Activated CD4-positive, CD25-positive, alpha-beta regulatory T cell treated with anti-CD3 and anti-CD28 coated beads, Interleukin-2, amount 50 U/mL, for 16 hours (primary cell): Measurements from ENCODE around the gene SOWAHA.
"Not testable (repeated sequence)": the region's sequence is repeated elsewhere in the genome, so short reads cannot be mapped to it uniquely, and the experiment has no call there.

ENCODE experiments used
- DNase-seq: peaks from one replicate; pipeline ENCODE4 v3.0.0-alpha.2; 2020; ENCODE audit warnings: low read depth, low spot score

Gene SOWAHA

DNA sequence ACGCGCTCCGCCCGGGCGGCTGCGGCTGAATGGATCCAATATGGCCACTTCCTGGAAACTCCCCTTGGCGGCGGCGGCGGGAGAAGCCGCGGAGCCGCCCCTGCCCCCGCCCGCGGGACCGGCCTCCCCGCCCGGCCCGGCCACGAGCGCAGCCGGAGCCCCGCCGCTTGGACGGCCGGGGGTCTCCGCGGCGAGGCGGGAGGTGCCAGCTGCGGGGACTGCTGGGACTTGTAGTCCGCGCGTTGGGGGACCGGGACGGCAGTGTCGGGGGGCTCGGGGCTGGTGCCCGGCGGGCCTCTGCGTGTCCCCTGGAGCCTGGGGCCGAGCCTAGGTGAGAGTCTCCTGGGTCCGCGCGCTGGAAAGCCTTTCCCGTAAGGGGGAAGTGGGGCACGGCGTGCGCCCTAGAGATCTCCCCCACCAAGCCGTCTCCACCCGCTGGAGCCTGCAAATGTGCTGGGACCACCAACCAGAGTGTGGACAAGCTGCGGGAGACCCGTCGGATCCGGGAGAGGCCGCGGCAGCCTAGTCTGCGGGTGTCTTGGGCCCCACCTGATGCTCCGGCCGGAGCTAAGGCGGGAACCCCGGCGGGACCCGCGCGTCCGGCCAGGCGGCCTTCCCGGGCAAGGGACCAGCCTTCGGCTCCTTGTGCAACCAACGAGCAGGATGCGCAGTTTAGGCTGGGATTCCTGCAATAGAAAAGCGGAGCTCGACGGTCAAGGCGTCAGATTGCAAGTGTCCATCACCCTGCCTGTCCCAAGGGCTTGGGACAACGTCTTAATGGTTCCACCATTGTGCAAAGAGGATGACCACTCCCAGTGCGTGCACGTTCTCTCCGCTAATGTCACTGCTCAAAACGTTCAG is 35.7 kb upstream of the SOWAHA start, which contains the start of gene SEPTIN8:
Gene SEPTIN8, minus strand, starts transcription at position 31 of the 861 bp plus-strand sequence. CDS start 102 bp downstream, outside the sequence.
- DNase-seq: peak; percentile 12

DNA sequence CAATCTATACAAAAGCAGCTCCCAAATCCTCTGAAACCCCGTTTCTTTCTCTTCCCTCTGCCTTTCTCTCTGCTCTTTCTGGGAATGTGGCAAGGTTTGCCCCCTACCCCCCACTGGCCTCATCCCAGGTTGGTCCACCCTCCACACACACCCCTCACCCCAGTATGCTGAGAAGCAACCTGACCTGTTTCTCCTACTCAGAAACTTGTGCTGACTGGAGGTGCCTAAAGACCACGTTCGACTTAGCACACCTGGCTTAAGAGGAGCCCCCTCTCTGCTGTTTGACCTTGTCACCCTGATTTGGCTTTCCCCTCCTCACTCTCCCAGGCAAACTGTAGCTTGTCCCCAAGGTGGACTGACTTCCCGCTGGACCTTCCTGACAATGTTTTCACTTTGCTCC is 35.0 kb upstream of the SOWAHA start:
- DNase-seq: no peak

DNA sequence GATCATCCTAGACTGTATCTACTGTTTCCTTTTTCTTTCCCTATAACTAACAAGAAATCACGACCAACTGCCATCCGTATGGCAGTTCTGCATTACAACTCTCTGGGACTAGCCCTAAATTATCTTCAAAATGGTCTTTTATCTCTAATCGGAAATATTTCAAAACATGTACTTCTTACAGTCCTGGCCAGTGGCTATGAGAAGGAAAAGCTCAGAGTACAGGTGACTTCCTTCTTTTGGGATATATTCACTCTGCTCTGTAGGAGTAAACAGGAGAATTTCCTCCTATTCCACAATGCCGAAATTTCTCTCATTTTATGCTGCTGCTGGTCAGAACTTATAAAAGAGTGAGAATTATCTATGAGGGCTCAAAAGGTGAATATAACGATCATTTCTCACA is 34.2 kb upstream of the SOWAHA start:
- no peak for DNase-seq

DNA sequence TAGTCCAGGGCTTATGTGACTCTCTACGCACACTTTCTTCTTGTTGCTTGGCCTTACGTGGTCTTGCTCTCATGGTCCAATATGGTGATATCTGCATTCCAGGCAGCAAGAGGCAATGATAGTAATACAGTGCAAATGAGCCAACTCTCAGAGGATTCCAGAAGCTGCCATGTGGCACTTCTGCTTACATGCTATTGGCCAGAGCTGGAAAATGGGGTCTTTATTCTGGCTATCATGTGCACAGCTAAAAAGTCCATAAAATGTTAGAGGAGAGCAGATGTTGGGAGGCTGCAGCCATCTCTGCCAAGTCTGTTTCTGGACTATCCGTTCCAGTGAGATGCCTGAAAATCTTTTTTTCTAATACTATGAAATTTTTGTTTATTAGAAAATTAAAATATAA is 33.1 kb upstream of the SOWAHA start:
- DNase-seq: no peak

DNA sequence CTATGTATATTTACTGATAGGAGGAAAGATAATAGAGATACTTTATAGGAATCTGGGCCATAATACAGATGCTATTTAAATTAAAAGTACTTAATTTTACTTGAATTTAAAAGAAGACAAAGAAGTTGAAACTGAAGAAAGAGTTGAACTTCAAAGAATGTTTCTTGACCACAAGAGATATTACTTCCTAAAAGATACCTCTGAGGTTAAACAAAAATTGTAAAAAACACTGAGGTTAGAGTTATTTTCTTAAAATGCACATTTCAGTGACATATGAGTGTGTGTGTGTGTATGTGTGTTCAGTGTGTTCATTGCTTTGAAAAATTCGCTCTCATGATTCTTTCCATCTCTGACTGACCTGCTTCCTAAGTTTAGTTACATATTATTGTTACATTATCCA is 32.5 kb upstream of the SOWAHA start:
- no peak for DNase-seq

DNA sequence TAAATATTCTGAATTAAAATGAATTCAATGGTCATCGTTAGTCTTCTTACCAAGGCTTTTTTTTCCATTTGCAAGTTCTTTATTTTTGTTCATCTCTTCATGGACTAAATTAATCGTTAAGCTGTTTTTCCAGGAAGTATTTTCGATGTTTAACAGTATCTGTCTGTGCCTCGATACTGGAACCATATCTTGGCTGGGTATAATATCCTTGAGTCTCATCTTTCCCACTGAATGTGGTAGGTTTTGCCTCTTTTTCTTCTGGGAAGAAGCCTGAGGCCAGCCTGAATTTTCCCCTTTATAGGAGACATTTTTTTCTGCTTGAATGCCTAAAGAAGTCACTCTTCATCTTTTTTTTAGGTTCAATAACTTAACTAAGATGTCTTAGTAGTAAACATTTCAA is 32.1 kb upstream of the SOWAHA start:
- DNase-seq: no peak

DNA sequence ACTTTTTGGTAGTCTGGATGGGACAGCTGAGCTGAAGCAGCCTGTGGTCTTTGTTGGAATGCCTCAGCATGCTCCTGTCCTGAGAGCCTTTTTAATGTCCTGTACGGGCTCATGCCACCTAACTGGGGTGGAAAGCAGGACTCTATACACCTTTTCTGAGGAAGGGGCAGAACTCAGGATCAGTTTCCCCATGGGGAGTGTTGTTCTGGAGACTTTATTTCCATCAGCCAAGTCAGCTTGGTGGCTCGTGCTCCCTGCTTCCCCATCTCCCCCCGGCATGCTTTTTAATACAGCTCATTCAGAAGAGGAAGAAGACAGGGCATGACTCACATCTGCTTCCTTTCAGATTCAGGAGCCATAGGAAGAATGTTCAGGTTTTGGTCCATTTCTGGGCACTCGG is 31.0 kb upstream of the SOWAHA start:
- no peak for DNase-seq

DNA sequence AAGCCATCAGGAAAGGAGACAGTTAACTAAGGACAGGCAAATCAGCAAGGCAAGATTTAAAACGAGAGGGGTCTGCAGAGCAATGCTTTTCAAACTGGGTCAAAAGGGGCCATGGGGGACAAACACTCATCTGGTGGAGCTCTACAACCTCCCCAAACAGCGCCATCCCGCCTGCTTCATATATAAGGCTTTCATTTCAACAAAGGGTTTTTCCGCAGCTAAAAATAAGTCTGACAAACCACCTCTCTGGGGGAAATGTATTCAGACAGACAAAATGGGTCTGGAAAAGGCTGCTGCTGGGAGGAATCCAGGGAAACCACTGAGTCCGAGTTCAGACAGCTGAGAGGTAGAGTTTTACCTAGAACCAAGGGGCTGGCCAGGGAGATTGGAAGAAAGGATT is 27.7 kb upstream of the SOWAHA start:
- DNase-seq: no peak

DNA sequence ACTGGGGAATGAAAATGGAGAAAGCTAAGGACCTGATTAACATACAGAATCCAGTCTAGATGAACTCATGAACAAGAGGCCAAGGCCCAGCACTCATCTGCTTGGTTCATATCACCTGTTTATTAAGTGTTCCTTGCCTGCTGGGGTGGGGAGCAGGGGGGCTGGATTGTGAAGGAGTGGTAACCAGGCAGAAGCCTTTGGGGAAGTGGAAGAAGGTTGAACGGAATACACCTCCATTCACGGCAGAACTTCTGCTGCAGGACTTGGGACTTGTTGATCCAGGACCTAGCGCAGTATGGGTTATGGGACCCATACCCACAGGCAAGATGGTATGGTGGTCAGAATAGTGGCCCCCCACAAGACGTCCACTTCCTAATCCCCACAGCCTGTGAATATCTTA is 27.2 kb upstream of the SOWAHA start:
- DNase-seq: no peak

DNA sequence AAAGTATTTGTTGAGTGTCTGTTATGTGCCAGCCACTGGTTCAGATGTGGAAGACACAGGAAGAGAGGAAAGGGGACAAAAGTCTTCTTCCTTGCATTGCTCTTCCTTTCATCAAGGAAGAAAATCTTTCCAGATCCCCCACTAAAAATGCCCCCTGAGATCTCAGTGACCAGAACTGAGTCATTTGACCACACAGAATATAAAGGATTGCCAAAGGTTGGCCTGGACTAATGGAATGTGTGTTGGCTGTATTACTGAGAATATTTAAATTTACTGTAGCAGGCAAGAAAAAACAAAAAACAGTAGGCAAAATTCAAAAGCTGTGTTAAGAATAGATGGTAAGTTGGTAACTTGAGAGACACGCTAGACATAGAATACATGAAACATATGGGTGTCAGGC is 26.0 kb upstream of the SOWAHA start:
- no peak for DNase-seq

DNA sequence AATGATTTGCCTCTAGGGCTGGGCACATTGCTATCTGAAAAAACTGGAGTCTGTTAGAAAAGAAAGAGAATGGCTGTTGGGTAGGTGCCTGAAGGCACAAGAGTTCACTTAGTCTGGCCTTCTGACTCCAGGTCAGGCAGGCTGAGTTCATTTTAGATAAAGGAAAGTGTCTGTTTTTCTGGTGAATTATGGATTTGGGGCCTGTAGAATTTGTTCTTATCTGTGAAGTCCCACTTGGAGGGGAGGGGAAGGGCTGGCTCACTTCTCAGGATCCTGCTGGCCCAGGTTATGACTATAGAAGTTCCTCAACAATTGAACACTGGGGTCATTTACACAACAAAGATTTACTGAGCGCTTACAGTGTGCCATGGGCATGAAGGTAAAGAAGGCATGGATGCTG is 24.6 kb upstream of the SOWAHA start:
- no peak for DNase-seq

DNA sequence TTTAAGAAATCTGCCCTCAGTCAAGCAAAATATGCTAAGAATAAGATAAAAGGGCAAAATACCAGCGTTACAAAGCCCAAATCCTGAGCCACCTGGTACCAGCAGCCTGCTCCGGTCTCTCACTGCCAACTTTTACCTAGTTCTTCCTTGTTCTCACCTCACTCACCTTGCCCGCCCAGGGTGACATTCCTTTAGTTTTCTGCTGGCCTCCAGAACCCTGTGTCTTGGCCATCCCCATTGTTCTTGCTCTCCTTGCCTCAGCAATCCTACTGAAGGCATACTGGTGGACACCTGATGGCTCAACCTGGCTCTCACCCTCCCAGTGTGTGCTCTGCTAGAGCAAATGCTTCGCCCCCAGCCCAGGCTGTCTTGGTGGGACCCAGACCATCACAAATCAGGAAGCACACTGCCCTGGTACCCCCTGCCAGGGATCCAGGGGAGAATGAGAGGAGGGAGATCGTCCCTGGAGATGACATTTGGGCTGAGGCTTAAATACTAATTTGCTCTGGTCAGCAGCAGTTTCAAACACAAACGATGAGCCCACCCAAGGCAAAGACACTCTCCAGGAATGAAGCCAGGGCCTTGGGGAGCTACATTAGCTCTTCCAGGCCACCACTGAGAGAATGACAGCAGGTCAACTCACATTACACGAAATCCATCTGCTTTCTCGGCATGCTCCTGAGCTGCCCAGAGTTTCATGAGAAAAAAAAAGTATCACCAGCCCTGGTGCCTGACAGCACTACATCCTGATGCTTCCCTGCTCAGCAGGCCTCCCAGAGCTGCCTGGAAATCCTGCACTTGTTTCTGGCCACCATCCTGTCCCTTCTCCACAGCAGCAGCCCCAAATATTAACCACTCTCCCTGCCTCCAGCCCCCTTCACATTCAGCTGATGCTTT is 23.9 kb upstream of the SOWAHA start:
- DNase-seq: no peak

DNA sequence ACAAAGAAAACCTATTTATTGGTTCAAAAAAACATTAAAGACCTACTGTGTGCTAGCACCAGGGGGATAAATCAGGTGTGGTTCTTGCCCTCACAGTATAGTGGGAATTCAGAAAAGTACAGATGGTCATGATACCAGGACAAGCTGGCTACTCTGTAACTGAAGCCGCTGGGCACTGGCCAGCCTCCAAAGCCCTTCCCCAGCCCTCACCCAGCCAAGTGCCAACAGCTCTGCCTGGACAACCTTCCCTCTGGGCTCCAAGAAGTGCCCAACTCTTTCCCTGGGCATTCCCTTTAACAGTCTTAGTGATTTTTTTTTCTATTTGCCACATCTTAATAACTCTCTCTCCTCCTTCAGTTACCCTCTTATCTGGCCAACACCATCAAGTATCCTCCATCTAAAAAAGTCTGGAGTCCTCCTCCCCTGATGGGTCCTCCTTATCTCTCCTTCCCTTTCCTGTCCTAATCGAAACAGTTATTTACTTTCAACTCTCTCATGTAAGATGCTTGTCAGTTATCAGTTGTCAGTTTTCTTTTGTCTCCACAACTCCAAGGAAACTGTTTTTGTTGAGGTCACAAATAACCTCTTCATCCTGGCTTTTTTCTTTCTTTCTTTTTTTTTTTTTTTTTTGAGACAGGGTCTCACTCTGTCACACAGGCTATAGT is 22.8 kb upstream of the SOWAHA start:
- DNase-seq: no peak

DNA sequence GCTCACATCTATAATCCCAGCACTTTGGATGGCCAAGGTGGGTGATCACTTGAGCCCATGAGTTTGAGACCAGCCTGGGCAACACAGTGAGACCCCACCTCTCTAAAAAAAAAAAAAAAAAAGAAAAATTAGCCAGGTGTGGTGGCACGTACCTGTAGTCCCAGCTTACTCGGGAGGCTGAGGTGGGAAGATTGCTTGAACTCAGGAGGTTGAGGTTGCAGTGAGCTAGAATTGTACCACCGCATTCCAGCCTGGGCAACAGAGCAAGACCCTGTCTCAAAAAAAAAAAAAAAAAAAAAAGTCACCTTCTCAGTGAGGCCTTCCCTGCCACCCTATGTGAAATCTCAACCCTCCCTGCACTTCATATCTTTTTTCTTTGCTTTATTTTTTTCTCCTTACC is 22.1 kb upstream of the SOWAHA start:
- DNase-seq: no peak

DNA sequence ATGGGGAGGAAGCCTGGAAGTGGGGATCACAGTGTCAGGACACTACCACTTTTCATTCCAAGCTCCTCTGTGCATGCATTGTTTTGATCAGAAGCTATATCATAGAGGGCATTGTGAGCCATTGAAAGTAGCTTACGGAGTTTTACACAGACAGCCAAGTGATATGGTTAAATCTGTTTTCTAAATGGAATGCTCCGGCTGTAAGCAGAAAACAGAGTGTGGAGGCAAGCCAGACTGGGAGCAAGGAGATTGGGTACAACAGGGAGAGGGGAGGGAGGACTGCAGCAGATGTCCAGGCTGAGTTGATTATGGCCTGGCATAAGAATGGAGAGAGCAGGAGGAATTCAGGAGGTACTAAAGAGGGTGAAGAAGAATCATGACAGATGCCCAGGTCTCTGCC is 15.5 kb upstream of the SOWAHA start:
- no peak for DNase-seq

DNA sequence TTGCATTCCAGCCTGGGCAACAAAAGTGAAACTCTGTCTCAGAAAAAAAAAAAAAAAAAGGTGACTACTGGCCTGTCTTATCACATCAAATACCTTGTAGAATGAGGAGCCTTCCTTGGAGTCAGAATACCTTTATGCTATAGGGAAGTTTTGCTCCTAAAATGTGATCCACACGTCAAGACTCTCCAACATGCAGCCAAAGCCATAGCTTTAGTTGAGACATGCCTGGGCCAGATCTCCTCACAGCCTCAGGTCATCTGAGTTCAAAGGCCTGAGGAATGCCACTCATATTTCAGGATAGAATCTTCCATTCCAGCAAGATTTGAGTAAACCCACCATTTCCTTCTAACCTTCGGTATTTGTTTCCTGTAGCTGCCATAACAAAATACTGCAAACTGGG is 13.7 kb upstream of the SOWAHA start:
- DNase-seq: no peak

DNA sequence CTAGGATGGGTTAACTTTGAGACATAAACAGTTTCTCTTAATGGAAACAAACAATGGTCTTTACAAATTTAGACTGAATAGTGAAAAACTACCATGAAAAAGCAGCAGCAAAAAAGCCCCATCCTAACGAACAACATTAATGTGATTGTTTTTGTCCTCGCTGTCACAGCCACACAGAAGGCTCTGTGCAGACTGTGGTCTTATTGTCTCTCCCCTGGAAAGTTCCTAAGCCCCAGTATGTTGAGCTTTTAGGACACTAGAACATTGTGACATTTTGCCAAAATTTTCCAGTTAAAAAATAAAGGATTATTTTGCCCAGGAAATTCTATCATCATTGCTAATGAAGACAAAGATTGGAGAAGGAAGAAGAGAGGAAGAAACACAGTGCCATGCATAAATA is 12.6 kb upstream of the SOWAHA start:
- DNase-seq: no peak

DNA sequence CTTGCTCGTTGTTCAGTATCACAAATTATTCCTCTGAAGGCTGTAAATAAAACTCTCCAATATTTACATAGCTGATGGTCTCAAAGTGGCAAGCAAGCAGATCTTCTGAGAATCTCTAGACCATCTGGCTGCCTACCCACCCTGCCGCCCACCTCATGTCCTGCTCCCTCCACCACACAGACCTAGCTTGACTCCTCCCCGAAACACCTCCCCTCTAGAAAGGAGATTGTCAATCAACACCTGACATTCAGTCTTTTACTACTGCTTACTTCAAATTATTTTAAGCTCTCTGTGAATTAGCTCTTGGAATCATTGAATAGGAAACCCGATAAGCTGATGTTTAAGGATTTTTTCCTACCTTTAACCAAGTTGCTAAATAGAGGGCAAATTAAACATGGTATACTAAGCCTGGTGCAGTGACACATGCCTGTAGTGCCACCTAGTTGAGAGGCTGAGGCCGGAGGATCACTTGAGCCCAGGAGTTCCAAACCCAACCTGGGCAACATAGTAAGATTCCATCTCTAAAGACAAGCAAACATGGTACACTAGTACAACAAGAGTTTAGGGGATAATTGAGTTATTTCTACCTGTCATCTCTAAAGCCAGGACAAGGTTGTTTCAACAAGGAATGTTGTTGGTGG is 10.9 kb upstream of the SOWAHA start:
- no peak for DNase-seq

DNA sequence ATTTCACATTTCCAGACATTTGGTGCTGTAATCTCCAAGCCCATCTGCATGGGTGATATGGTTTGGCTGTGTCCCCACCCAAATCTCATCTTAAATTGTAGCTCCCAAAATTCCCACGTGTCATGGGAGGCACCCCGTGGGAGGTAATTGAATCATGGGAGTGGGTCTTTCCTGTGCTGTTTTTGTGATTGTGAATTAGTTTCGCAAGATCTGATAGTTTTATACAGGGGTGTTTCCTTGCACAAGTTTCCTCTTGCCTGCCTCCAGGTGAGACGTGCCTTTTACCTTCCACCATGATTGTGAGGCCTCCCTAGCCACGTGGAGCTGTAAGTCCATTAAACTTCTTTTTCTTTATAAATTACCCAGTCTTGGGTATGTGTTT is 10.4 kb upstream of the SOWAHA start:
- DNase-seq: not testable (repeated sequence)

DNA sequence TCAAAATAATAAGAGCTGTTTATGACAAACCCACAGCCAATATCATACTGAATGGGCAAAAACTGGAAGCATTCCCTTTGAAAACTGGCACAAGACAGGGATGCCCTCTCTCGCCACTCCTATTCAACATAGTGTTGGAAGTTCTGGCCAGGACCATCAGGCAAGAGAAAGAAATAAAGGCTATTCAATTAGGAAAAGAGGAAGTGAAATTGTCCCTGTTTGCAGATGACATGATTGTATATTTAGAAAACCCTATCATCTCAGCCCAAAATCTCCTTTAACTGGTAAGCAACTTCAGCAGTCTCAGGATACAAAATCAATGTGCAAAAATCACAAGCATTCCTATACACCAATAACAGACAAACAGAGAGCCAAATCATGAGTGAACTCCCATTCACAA is 8.9 kb upstream of the SOWAHA start:
- DNase-seq: not testable (repeated sequence)

DNA sequence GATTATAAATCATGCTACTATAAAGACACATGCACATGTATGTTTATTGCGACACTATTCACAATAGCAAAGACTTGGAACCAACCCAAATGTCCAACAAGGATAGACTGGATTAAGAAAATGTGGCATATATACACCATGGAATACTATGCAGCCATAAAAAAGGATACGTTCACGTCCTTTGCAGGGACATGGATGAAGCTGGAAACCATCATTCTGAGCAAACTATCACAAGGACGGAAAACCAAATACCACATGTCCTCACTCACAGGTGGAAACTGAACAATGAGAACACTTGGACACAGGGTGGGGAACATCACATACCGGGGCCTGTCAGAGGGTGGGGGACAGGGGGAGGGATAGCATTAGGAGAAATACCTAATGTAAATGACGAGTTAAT is 7.2 kb upstream of the SOWAHA start:
- not testable (repeated sequence) for DNase-seq

DNA sequence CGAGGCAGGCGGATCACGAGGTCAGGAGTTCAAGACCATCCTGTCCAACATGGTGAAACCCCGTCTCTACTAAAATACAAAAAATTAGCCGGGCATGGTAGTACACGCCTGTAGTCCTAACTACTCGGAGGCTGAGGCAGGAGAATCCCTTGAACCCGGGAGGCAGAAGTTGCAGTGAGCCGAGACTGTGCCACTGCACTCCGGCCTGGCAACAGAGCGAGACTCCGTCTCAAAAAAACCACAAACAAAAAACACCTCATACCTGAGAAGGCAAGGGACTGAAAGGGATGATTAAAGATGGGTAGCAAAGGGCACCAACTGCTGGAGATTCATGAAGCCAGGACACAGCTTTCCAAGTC is 6.3 kb upstream of the SOWAHA start:
- not testable (repeated sequence) for DNase-seq
